DMS 273 treated with DMSO at 0.1 percent for 48 hours (cell line): Measurements from ENCODE around the gene SUGCT.
"Not testable (repeated sequence)": the region's sequence is repeated elsewhere in the genome, so short reads cannot be mapped to it uniquely, and the experiment has no call there.

Experiments used
- DNase-seq: peaks from one replicate; lab custom pipeline; 2025; lab: John Stamatoyannopoulos, UW

The SUGCT gene

GRCh38 chr7:40139891-40140290 lies 5.1 kb downstream of the SUGCT start:
- not testable (repeated sequence) for DNase-seq

DNA sequence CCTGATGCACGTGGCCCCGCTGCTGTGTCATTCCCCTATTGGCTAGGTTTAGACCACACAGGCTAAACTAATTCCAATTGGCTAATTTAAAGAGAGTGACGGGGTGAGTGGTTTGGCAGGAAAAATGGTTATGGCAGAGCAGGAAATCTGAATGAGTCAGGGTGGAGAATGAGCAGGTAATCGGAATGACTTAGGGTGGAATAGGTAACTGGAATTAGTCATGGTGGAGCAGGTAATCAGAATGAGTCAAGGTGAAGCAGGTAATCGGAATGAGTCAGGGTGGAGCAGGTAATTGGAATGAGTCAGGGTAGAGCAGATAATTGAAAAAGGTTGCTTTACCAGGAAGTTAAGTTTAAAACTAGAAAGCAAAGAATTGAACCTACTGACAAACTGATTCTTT lies 7.1 kb downstream of the SUGCT start:
- not testable (repeated sequence) for DNase-seq

DNA sequence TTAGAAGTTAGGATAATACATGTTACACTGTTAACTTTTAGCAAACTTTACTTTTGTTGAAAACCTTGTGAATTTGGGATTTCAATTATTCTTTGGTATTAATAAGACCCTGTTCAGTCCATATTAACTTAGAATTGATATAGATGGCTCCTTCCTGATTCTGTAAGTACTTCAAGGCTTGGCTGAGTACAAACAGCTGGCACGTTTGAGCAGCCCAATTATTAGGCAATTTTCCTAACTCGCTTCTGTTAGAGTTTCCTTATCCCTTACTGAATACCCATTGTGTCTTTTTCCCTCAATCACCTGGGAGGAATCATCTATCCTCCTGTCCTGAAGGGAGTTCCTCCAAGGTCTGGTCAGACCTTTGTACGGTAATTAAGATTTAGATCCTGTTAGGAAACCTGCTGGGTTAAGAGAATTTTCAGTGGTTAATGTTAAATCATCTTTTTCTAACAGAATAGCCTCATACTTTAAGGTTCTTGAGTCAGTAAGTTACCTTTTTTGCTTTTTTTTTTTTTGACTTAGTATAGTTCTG lies 10.9 kb downstream of the SUGCT start:
- DNase-seq = not testable (repeated sequence)

GRCh38 chr7:40147371-40148246 lies 12.8 kb downstream of the SUGCT start:
- DNase-seq = no peak

DNA sequence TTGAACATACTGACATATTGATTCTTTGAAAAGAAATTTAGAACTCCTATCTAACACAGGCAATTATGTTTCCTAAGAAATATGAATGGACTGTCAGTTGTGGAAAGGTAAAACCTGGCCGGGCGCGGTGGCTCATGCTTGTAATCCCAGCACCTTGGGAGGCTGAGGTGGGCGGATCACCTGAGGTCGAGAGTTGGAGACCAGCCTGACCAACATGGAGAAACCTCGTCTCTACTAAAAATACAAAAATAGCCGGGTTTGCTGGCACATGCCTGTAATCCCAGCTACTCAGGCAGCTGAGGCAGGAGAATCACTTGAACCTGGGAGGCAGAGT lies 13.4 kb downstream of the SUGCT start:
- not testable (repeated sequence) for DNase-seq

DNA sequence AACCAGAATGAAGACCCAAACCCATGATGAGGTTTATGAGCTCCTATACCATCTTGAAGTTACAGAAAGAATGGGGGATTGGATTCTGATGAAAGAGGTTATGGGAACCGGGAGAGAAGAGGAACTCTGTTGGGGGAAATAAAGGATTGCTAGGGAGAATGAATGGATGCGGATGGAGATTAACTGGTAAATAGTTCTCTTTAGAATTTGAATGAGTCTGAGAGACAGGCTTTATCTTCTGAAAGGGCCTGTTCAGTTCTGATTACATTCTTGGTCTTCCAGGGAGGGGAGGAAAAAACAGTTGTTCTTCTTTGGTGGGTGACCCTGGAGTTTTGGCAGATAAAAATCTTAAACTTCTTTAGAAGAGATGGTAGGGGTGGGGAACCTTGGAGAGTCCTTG lies 13.9 kb downstream of the SUGCT start:
- no peak for DNase-seq

GRCh38 chr7:40151504-40151903 lies 16.7 kb downstream of the SUGCT start:
- DNase-seq = no peak

DNA sequence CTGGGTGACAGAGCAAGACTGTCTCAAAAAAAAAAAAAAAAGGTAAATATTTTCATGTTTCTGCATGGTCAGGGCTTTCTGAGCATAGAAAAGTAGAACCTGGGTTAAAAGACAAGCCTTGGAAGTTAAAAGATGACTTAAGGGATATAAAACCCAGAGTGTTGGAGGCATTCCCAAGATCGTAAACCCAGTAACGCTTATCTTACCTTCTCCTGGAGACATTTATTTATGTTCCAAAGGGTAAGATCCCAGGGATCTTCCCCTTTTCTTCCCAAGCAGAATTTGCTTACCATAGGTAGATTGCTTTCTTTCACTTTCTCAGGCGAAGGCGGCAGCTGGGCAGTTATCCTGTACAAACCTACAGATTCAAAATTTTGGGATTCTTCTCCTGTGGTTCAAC lies 22.2 kb downstream of the SUGCT start:
- no peak for DNase-seq

GRCh38 chr7:40162516-40162915 lies 27.7 kb downstream of the SUGCT start:
- no peak for DNase-seq

GRCh38 chr7:40165216-40165615 lies 30.4 kb downstream of the SUGCT start:
- no peak for DNase-seq

GRCh38 chr7:40167291-40167690 lies 32.5 kb downstream of the SUGCT start:
- DNase-seq = no peak

DNA sequence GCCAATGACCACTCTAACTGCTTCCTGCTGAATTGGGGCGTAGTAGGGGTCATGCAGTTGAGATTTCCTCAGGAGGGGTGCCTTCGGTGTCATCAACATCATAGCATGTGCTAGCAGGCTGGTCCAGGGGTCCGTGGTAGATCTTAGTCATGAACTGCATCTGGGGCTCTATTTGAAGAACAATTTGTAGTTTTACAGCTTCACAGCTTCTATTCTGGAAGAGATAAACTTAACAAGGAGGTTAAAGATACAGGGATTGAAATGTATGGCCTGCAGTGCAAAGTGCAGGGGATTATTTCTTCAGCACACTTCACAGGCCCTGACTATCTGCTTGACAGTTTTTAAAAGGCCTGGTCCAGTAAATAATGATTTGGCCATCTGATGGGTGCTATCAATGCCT lies 33.5 kb downstream of the SUGCT start:
- DNase-seq = not testable (repeated sequence)

- DNase-seq = not testable (repeated sequence)
Measured at GRCh38 chr7:40173121-40173520, 38.3 kb downstream of the SUGCT start.

GRCh38 chr7:40175256-40175655 lies 40.5 kb downstream of the SUGCT start:
- DNase-seq = not testable (repeated sequence)

- DNase-seq = no peak
Measured at GRCh38 chr7:40175725-40176510, 41.1 kb downstream of the SUGCT start.

- peak; percentile 7 for DNase-seq
Measured at GRCh38 chr7:40177071-40177470, 42.3 kb downstream of the SUGCT start.

GRCh38 chr7:40182452-40182851 lies 47.6 kb downstream of the SUGCT start:
- DNase-seq = no peak

DNA sequence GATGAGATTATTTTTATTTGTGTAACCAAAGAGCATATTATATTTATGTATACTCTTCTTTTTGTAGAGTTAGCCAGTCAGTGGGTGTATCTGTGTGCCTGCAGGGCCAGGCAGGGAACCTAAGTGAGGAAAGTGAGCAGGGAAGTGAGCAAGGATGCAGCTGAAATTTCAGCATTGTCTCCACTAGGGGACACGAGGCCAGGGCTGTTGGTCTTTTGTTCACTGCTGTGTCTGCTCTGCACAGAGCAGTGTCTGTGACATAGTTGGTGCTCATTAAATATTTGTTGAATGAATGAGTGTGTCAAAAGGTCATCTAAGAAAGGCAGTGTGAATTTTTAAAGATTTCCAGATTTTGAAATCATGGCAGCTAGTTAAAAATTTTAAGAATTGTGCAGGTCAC lies 51.8 kb downstream of the SUGCT start:
- DNase-seq = no peak

GRCh38 chr7:40192036-40192435 lies 57.2 kb downstream of the SUGCT start:
- no peak for DNase-seq

DNA sequence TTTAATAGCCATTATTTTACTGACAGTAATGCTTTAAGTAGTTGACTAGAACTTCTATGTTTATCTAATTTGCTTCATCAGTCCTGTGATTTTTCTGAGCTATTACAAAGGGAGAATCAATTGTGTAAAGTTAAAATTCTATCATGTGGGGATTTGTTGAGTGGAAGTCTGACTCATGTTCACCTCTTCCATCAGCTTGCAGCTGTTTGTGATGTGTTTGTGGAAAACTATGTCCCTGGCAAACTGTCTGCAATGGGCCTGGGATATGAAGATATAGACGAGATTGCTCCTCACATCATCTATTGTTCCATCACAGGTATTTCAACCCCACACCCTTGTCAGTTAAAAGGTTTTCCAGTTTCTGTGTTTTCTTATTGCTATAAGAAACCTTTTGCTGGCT lies 59.9 kb downstream of the SUGCT start:
- no peak for DNase-seq

GRCh38 chr7:40197527-40197926 lies 62.7 kb downstream of the SUGCT start:
- DNase-seq = no peak

DNA sequence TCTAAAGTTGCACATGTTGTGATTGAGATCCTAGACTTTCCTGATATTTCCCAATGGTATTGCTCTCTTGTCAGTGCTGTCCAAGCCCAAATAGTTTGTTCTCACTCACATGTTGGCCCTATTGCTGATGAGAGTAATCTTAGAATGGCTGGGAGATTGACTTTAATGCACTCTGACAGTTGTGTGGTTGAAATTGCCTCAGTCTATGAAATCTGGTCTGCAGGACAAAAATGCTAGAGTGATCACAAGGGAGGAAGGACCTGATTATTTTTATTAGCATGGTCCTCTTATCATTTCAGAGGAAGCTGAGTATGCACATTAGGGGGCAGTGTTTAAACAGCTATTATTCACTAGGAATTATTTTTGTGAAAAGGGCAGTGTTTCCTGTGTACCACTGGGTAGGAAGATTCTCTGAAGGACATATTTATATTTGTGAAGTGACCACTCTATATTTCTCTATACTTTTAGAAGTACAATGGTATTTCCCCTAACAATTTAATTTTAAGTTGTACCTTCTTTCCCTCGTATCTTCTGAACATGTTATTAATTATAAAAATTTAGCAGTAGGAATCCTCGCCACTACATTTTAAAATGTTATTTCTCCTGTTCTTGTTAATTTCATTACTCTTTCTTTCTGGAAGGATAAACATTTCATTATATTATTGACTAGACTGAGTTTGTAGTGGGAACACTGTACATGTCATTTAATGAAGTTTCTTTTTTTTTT lies 64.4 kb downstream of the SUGCT start:
- DNase-seq = no peak
